NB4 (cell line): Measurements from ENCODE around the gene DAGLA.

ENCODE experiments used
- CTCF ChIP-seq: IDR thresholded peaks from one replicate; pipeline ENCODE4 v1.5.1; 2012; ENCODE audit warnings: low read depth, low read length
- MAX ChIP-seq: IDR thresholded peaks from 2 replicates; pipeline ENCODE4 v1.6.1; 2011; ENCODE audit warnings: low read depth, low read length
- MYC ChIP-seq: IDR thresholded peaks from 2 replicates; pipeline ENCODE4 v1.6.1; 2011; ENCODE audit warnings: low read depth, low read length
- POLR2A ChIP-seq: IDR thresholded peaks from 2 replicates; pipeline ENCODE4 v1.6.1; 2011; ENCODE audit warnings: mild to moderate bottlenecking; ENCODE audit not compliant: insufficient read length; ENCODE audit errors: extremely low read depth

GRCh38 chr11:61724437-61724836, 44.2 kb downstream of the DAGLA start:
- no peak for TF ChIP-seq CTCF
- no peak for TF ChIP-seq MAX
- no peak for TF ChIP-seq MYC
- TF ChIP-seq POLR2A, result no peak
